Keratinocyte (primary cell): ENCODE results near the gene GNPAT. TPM values are rescaled to one million over a fixed set of nuclear protein-coding genes. Genes with fewer than 3 reads are reported as not detected.

Experiments used
- DNase-seq: peaks from one replicate; pipeline ENCODE4 v3.0.0-alpha.2; 2011; ENCODE audit warnings: low read depth, missing footprints, low spot score
- FAIRE-seq: peaks from 2 replicates; lab custom pipeline; 2011; peaks lifted over from hg19 to GRCh38; lab: Jason Lieb, UNC
- H2AFZ ChIP-seq: 2 replicates; pipeline ENCODE4 v1.6.0; 2012; ENCODE audit warnings: low read length, control low read depth, inconsistent platforms; ENCODE audit not compliant: control insufficient read depth
- H3K27ac ChIP-seq: 2 replicates; pipeline ENCODE4 v1.5.1; 2011; ENCODE audit warnings: low read length; ENCODE audit not compliant: control insufficient read depth, insufficient read depth
- H3K27me3 ChIP-seq: 3 replicates; pipeline ENCODE4 v1.6.0; 2011; ENCODE audit warnings: low read length; ENCODE audit not compliant: control insufficient read depth, insufficient read depth; ENCODE audit errors: extremely low read depth
- H3K36me3 ChIP-seq, 2 experiments: 2 replicates in 1 of 2; 3 replicates in 1 of 2; pipeline ENCODE4 v1.5.1; 2011; ENCODE audit warnings: low read length in 2 of 2, mild to moderate bottlenecking in 1 of 2; ENCODE audit not compliant: control insufficient read depth in 2 of 2, insufficient read depth in 2 of 2; ENCODE audit errors: extremely low read depth in 1 of 2
- H3K4me1 ChIP-seq: 3 replicates; pipeline ENCODE4 v1.5.1; 2011; ENCODE audit warnings: low read length; ENCODE audit not compliant: control insufficient read depth, insufficient read depth; ENCODE audit errors: extremely low read depth
- H3K4me2 ChIP-seq: 3 replicates; pipeline ENCODE4 v1.6.0; 2011; ENCODE audit warnings: low read depth, low read length; ENCODE audit not compliant: control insufficient read depth, insufficient read depth; ENCODE audit errors: extremely low read depth
- H3K4me3 ChIP-seq, 3 experiments: fragments of 200-600 bp in 1 of 3; sonication (generic) in 1 of 3; 2 replicates in 2 of 3; 3 replicates in 1 of 3; pipeline ENCODE4 v1.5.1; 2011 to 2016; ENCODE audit warnings: low read length in 3 of 3, mild to moderate bottlenecking in 3 of 3, control low read depth in 2 of 3, inconsistent platforms in 1 of 3, low read depth in 1 of 3, mixed read lengths in 1 of 3, mixed run types in 1 of 3, moderate library complexity in 1 of 3; ENCODE audit not compliant: control insufficient read depth in 2 of 3, insufficient read depth in 2 of 3; ENCODE audit errors: extremely low read depth in 1 of 3
- H3K79me2 ChIP-seq: 2 replicates; pipeline ENCODE4 v1.6.0; 2012; ENCODE audit warnings: low read length; ENCODE audit not compliant: control insufficient read depth, insufficient read depth
- H3K9ac ChIP-seq: 3 replicates; pipeline ENCODE4 v1.6.0; 2011; ENCODE audit warnings: low read length; ENCODE audit not compliant: control insufficient read depth, insufficient read depth; ENCODE audit errors: extremely low read depth
- H3K9me1 ChIP-seq: 3 replicates; pipeline ENCODE4 v1.6.0; 2011; ENCODE audit warnings: low read length; ENCODE audit not compliant: control insufficient read depth, insufficient read depth; ENCODE audit errors: extremely low read depth
- H3K9me3 ChIP-seq: 2 replicates; pipeline ENCODE4 v1.5.1; 2012; ENCODE audit warnings: low read depth, low read length; ENCODE audit not compliant: control insufficient read depth
- H4K20me1 ChIP-seq: 3 replicates; pipeline ENCODE4 v1.6.0; 2011; ENCODE audit warnings: low read length; ENCODE audit not compliant: control insufficient read depth, insufficient read depth; ENCODE audit errors: extremely low read depth
- CTCF ChIP-seq, 3 experiments: IDR thresholded peaks in 1 of 3; conservative IDR thresholded peaks in 1 of 3; optimal IDR thresholded peaks in 1 of 3; 2 replicates in 2 of 3; 3 replicates in 1 of 3; pipeline versions ENCODE3 to v1.5.1; 2011; ENCODE audit warnings: low read length in 3 of 3, mild to moderate bottlenecking in 3 of 3, moderate library complexity in 2 of 3, control low read depth in 1 of 3, inconsistent platforms in 1 of 3; ENCODE audit not compliant: insufficient read depth in 2 of 3; ENCODE audit errors: extremely low read depth in 1 of 3
- EZH2 ChIP-seq: IDR thresholded peaks from one replicate; pipeline ENCODE4 v1.6.1; 2012; ENCODE audit warnings: inconsistent platforms, mild to moderate bottlenecking, low read length, moderate library complexity
- dilution Hi-C: fragments of 300-500 bp; cut with MboI; formaldehyde crosslinking; loops from one replicate; pipeline ENCODE4 v1.7.0; 2020; ENCODE audit warnings: low sequenced_read_pairs; ENCODE audit not compliant: extremely low pct_ligation_motif_present
- polyA plus RNA-seq, 5 experiments: library from polyadenylated mRNA; depleted of rRNA in 3 of 5; stranded (reverse) in 3 of 5; stranded (forward) in 1 of 5; unstranded in 1 of 5; fragments of >200 nt; gene quantifications; 1 replicate in 1 of 5; 2 replicates in 3 of 5; 3 replicates in 1 of 5; pipeline versions ENCODE4 v1.2.1 to v1.2.3, GENCODE V29; 2011 to 2012; ENCODE audit warnings: missing spikeins in 2 of 5, low read depth in 1 of 5, low replicate concordance in 1 of 5

The GNPAT gene
- polyA plus RNA-seq, 1 donor (not counting 4 experiments of a cell fraction or from before 2014, with no cell fraction given): 39.9 TPM

GRCh38 chr1:231295938-231296337 lies 54.9 kb downstream of the GNPAT start:
- DNase-seq (no peak), FAIRE-seq (no peak)
- dilution Hi-C loops: no loop called here
- TF ChIP-seq EZH2 (no peak), CTCF (optimal IDR thresholded peaks at IDR 0.05 in 1 of 3, IDR thresholded peaks at IDR 0.05 in 1 of 3, conservative IDR thresholded peaks at IDR 0.05 in 1 of 3; ENCODE audit: extremely low read depth in 1 of 3, insufficient read depth in 2 of 3, low read length in 3 of 3) (no peak)
- no peak overlapping the region for H3K9ac ChIP-seq
- H3K79me2 ChIP-seq: no peaks in the 10 kb centered on the region
- no peaks in the 10 kb centered on the region for H3K4me1 ChIP-seq
- no peaks in the 10 kb centered on the region for H3K27me3 ChIP-seq
- no peak overlapping the region for H3K27ac ChIP-seq
- H2AFZ ChIP-seq: no peak overlapping the region
- no peaks in the 10 kb centered on the region for H4K20me1 ChIP-seq
- H3K36me3 ChIP-seq: no peaks in the 10 kb centered on the region
- H3K9me3 ChIP-seq: no peaks in the 10 kb centered on the region
- no peak overlapping the region for H3K4me2 ChIP-seq
- H3K4me3 ChIP-seq: no peak overlapping the region
- H3K9me1 ChIP-seq: no peaks in the 10 kb centered on the region

- Histone ChIP-seq H3K79me2 (no peaks in the 10 kb centered on the region), H3K27me3 (no peaks in the 10 kb centered on the region), H3K27ac (no peak overlapping the region), H3K4me1 (no peaks in the 10 kb centered on the region), H3K9me3 (no peaks in the 10 kb centered on the region), H3K9me1 (no peaks in the 10 kb centered on the region), H3K36me3 (no peaks in the 10 kb centered on the region), H3K4me3 (no peak overlapping the region), H2AFZ (no peak overlapping the region), H3K4me2 (no peak overlapping the region), H3K9ac (no peak overlapping the region), H4K20me1 (no peaks in the 10 kb centered on the region)
- FAIRE-seq (no peak), DNase-seq (no peak)
- dilution Hi-C loops: no loop called here
- TF ChIP-seq CTCF (optimal IDR thresholded peaks at IDR 0.05 in 1 of 3, IDR thresholded peaks at IDR 0.05 in 1 of 3, conservative IDR thresholded peaks at IDR 0.05 in 1 of 3; ENCODE audit: extremely low read depth in 1 of 3, insufficient read depth in 2 of 3, low read length in 3 of 3) (no peak), EZH2 (no peak)
Measured at GRCh38 chr1:231301990-231302389, 61.0 kb downstream of the GNPAT start.
